ENCODE measurements around the gene P3H1.
A peak's percentile ranks its signal among the peaks of the same experiment; 100 is the strongest.
"Not testable (repeated sequence)": the region's sequence is repeated elsewhere in the genome, so short reads cannot be mapped to it uniquely, and the experiment has no call there.

The P3H1 gene

DNA sequence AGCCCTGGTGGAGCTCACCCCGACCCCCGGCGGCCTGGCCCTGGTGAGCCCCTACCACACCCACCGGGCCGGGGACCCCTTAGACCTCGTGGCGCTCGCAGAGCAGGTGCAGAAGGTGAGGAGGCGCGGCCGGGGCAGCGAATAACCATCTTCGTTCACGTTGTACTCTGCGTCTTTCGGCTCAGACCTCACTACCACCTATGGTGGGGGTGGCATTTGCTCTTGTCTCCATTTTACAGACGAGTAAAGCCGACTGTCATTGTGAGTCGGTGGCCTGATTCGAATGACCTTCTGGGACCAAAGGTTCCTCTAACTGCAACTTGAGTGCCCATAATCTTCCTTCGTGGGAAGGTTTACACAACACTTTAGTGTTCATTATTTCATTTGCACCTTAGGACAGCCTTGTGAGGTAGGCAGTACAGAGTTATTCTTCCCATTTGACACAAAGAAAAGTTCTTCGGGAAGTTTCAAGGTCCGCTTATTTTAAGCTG is 727 bp upstream of the P3H1 start:
- H3K9ac ChIP-seq (ENCODE audit: low read length) = peak overlapping the region; percentile 95
- H3K4me3 ChIP-seq (ENCODE audit: low read length) = peak overlapping the region; percentile 83
- H3K36me3 ChIP-seq (ENCODE audit: control insufficient read depth, insufficient read depth, low read length) = no peaks in the 10 kb centered on the region
- H3K27me3 ChIP-seq (ENCODE audit: control insufficient read depth, insufficient read depth, low read length) = no peaks in the 10 kb centered on the region
- H3K4me1 ChIP-seq (ENCODE audit: control insufficient read depth, insufficient read depth, low read length) = peaks cover 6% of the 10 kb centered on the region
- no peaks in the 10 kb centered on the region for H3K9me3 ChIP-seq (ENCODE audit: control insufficient read depth, low read length)

DNA sequence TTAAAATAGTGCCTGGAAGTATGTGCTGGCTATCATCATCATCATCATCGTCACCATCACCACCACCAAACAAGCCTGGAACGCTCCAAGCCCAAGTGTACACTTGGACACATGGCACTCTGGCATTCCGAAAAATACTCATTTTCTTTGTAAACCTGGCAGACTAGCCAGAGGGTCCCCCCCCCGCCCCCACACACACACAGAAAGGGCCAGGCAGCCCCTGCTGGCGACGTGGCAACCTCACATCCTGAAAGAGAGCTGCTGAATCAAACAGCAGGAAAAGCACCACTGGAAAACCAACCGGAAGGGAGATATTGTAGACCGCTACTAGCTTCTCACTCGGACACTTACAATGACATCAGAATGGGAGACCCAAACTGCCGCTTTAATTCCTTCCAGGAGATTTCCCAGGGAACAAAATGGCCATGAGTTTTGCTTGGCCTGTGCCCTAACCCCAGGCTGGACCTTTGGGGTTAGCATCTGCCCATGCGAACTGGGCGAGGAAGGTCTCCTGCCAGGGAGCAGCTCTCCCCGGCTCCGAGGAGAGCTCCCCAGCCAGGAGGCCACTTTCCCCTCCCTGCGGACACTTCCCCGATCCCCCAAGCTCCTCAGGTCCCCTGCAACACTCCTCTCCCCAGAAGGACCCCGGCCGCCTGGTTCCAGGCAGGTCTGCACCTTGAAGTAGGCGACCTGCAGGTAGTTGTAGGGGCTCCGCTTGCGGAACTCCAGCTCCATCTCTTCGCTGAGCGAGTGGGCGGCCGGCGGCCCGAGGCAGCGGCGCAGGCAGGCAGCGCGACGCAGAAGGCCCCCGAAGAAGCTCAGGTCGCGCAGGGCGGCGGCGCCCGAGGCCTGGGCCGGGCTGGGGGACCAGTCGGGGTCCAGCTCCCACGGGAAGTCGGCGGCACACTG is 742 bp downstream of the P3H1 start:
- peak overlapping the region; percentile 95 for H3K9ac ChIP-seq (ENCODE audit: low read length)
- H3K4me1 ChIP-seq (ENCODE audit: control insufficient read depth, insufficient read depth, low read length) = peaks cover 10% of the 10 kb centered on the region
- H3K9me3 ChIP-seq (ENCODE audit: control insufficient read depth, low read length) = no peaks in the 10 kb centered on the region
- peak overlapping the region; percentile 67 for H3K4me3 ChIP-seq (ENCODE audit: low read length)
- no peaks in the 10 kb centered on the region for H3K36me3 ChIP-seq (ENCODE audit: control insufficient read depth, insufficient read depth, low read length)
- no peaks in the 10 kb centered on the region for H3K27me3 ChIP-seq (ENCODE audit: control insufficient read depth, insufficient read depth, low read length)

DNA sequence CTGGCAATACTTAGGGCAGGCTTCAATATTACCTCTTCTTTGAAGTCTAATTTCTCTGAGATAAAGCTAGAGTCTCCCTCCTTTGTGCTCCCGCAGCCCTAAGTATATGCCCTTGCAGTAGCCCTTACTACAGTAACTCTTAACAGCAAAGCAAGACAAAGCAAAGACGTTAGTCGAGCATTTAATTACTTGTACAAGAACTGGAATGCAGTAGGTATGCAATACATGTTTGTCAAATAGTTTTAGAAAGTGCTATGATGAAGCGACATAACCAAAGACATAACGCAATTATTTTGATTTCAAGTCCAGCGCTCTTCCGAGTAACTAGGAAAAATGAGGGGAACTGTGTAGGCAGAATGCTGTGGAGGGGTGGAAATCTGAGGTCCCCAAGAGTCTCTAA is 1.6 kb downstream of the P3H1 start:
- Histone ChIP-seq H3K4me3 (ENCODE audit: low read length) (peak overlapping the region; percentile 67), H3K36me3 (ENCODE audit: control insufficient read depth, insufficient read depth, low read length) (no peaks in the 10 kb centered on the region), H3K9ac (ENCODE audit: low read length) (no peak overlapping the region), H3K4me1 (ENCODE audit: control insufficient read depth, insufficient read depth, low read length) (peaks cover 10% of the 10 kb centered on the region), H3K9me3 (ENCODE audit: control insufficient read depth, low read length) (no peaks in the 10 kb centered on the region), H3K27me3 (ENCODE audit: control insufficient read depth, insufficient read depth, low read length) (no peaks in the 10 kb centered on the region)

DNA sequence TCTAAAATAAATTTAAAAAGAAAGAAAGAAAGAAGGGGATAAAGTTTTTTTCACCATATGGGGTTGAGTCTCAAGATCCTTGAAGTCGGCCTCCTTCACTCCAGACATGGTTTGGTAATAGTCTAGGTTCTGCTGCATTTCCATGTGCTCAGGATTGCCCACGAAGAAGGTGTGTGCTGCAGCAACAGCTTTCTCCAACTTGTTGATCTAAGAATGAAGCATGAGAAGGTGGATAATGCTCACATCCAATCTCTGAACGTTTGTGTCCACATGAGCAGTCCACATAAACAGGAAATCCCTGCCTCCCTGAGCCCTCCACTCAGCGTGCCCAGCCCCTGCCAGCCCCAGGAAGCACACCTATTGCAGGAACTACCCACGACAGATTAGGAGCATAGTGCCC is 4.6 kb downstream of the P3H1 start:
- Histone ChIP-seq H3K9ac (ENCODE audit: low read length) (peak overlapping the region; percentile 28), H3K4me1 (ENCODE audit: control insufficient read depth, insufficient read depth, low read length) (peaks cover 6% of the 10 kb centered on the region), H3K9me3 (ENCODE audit: control insufficient read depth, low read length) (no peaks in the 10 kb centered on the region), H3K27me3 (ENCODE audit: control insufficient read depth, insufficient read depth, low read length) (no peaks in the 10 kb centered on the region), H3K4me3 (ENCODE audit: low read length) (no peak overlapping the region), H3K36me3 (ENCODE audit: control insufficient read depth, insufficient read depth, low read length) (no peaks in the 10 kb centered on the region)

DNA sequence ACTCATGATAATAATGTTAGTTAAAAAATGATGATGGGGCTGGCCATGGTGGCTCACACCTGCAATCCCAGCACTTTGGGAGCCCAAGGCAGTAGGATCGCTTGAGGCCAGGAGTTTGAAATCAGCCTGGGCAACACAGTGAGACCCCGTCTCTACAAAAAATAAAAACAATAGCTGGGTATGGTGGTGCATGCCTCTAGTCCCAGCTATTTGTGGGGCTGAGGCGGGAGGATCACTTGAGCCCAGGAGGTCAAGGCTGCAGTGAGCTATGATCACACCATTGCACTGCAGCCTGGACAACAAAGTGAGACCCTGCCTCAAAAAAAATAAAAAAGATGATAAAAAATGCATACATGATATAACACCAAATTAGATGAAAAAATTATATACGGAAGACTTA is 5.3 kb downstream of the P3H1 start:
- Histone ChIP-seq H3K27me3 (ENCODE audit: control insufficient read depth, insufficient read depth, low read length) (no peaks in the 10 kb centered on the region), H3K4me3 (ENCODE audit: low read length) (no peak overlapping the region), H3K36me3 (ENCODE audit: control insufficient read depth, insufficient read depth, low read length) (no peaks in the 10 kb centered on the region), H3K4me1 (ENCODE audit: control insufficient read depth, insufficient read depth, low read length) (peaks cover 6% of the 10 kb centered on the region), H3K9ac (ENCODE audit: low read length) (no peak overlapping the region), H3K9me3 (ENCODE audit: control insufficient read depth, low read length) (no peaks in the 10 kb centered on the region)

DNA sequence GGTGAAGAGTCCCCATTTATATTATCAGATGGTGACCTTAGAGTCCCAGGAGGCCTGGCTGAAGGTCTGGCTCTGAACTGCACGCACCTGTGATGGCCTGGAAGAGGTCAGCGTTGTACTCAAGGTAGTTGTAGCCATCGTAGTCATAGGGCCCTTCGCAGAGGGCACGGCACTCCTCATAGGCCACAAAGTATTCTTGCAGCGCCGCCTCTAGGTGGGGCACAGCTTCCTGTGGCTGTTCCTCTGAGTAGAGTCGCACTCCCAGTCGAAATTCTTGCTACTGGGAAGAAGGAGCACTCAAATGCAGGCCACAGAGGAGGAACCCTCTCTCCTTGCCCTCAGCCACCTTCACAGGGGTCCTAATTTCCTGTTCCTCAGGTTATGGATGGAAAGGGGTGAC is 7.7 kb downstream of the P3H1 start:
- H3K9ac ChIP-seq (ENCODE audit: low read length) = no peak overlapping the region
- no peaks in the 10 kb centered on the region for H3K36me3 ChIP-seq (ENCODE audit: control insufficient read depth, insufficient read depth, low read length)

DNA sequence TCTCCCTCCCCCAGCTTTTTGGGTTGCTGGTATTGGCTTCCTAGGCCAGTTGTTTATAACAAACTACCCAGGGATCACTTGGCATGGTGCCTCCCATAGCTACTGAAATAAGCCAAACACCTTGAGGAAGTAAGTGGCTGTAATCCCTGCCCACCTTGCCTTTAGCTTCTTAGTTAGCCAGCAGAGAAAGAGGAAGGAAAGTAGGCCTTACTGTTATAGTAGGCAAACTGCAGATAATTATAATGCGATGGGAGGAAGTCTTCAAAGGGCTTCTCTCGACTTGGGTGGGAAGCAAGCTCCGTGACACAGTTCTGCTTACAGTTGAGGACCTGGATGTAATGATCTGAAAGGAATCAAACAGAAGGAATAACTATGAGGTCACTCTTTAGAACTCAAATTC is 8.2 kb downstream of the P3H1 start:
- H3K27me3 ChIP-seq (ENCODE audit: control insufficient read depth, insufficient read depth, low read length) = no peaks in the 10 kb centered on the region
- H3K9me3 ChIP-seq (ENCODE audit: control insufficient read depth, low read length) = no peaks in the 10 kb centered on the region
- H3K36me3 ChIP-seq (ENCODE audit: control insufficient read depth, insufficient read depth, low read length) = no peaks in the 10 kb centered on the region
- no peak overlapping the region for H3K4me3 ChIP-seq (ENCODE audit: low read length)
- peaks cover 6% of the 10 kb centered on the region for H3K4me1 ChIP-seq (ENCODE audit: control insufficient read depth, insufficient read depth, low read length)
- H3K9ac ChIP-seq (ENCODE audit: low read length) = no peak overlapping the region

More for the DNA sequence above, 7.7 kb downstream of the P3H1 start:
- Histone ChIP-seq H3K27me3 (ENCODE audit: control insufficient read depth, insufficient read depth, low read length) (no peaks in the 10 kb centered on the region), H3K9me3 (ENCODE audit: control insufficient read depth, low read length) (no peaks in the 10 kb centered on the region), H3K4me1 (ENCODE audit: control insufficient read depth, insufficient read depth, low read length) (peaks cover 6% of the 10 kb centered on the region), H3K4me3 (ENCODE audit: low read length) (no peak overlapping the region)

DNA sequence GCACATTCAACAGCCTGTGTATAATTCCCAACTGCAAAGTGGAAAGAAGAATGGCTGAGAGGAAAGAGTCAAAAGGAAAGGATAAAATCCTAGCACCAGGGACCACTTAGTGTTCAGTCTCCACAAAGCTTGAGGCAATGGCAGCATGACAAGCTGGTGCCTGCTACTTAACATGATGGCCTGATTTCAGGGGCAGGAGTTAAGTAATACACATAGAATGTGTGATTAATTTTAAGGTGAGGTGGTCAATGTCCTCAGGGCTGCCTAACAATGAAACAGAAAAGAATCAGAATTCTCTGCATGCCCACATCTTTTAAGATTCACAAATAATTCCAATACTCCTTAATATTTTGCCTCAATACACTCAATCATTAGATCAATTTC is 8.9 kb downstream of the P3H1 start:
- no peak overlapping the region for H3K4me3 ChIP-seq (ENCODE audit: low read length)
- no peaks in the 10 kb centered on the region for H3K9me3 ChIP-seq (ENCODE audit: control insufficient read depth, low read length)
- peaks cover 12% of the 10 kb centered on the region for H3K4me1 ChIP-seq (ENCODE audit: control insufficient read depth, insufficient read depth, low read length)
- H3K27me3 ChIP-seq (ENCODE audit: control insufficient read depth, insufficient read depth, low read length) = no peaks in the 10 kb centered on the region
- no peak overlapping the region for H3K9ac ChIP-seq (ENCODE audit: low read length)
- no peaks in the 10 kb centered on the region for H3K36me3 ChIP-seq (ENCODE audit: control insufficient read depth, insufficient read depth, low read length)

DNA sequence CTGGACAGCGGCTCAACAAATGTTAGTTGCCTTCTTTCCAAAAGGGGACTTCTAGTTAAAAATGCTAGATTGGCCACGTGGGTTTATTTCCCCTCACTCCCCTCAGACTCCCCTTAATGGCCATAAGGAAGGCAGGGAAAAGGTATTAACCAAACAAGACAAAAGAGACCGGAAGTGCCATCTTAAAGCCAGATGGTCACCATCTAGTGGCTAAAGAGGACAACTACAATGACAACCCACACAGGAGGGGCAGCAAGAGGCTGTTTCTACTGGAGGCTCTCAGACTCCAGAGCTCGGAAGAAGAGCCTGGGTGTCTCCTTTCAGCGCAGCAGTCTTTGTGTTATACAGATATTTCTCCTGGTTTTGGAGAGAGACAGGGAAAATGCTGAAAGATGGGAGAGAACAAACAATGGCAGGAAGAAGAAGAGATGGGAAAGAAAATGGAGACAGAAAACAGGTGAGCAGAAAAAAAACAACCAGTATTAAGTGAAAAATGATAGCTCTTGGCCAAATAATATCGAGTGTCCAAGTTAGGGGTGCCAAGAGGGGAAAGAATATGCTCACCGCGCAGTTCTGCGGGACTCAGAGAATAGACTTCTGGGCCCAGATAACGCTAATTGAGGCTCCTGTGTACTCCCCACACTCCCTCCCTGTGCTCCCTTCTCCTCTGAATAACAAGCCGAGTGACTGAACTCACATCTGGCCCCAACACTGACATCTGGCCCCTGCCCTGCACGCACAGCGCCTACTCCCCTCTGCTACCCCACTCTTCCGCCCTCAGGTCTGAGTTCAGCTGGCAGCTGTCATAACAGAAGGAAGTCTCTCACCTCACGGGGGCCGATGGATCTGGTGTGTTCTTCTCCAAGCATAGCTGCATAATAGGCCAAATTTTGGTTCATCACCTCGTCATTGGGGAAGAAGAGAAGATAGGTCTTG is 9.6 kb downstream of the P3H1 start:
- Histone ChIP-seq H3K9me3 (ENCODE audit: control insufficient read depth, low read length) (no peaks in the 10 kb centered on the region), H3K4me3 (ENCODE audit: low read length) (no peak overlapping the region), H3K36me3 (ENCODE audit: control insufficient read depth, insufficient read depth, low read length) (no peaks in the 10 kb centered on the region), H3K4me1 (ENCODE audit: control insufficient read depth, insufficient read depth, low read length) (peaks cover 8% of the 10 kb centered on the region), H3K27me3 (ENCODE audit: control insufficient read depth, insufficient read depth, low read length) (no peaks in the 10 kb centered on the region), H3K9ac (ENCODE audit: low read length) (no peak overlapping the region)

DNA sequence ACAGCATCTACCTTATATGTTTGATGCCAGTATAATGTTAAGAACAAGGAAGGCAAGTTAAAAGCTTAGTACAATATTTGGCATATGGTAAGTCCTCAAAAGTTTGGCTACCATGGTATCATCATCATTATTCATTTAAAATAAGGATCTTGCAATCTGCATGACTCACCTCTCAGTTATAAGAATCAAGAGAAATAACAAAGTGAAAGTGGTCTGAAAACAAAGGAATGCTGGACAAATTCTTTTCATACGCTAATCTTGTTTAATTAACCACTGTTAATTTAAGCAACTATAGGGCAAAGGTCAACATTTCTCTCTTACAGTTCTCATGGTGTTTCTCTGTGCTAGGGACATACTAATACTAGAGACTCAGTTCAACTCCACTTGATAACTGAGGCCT is 13.8 kb downstream of the P3H1 start:
- no peaks in the 10 kb centered on the region for H3K27me3 ChIP-seq (ENCODE audit: control insufficient read depth, insufficient read depth, low read length)
- no peak overlapping the region for H3K4me3 ChIP-seq (ENCODE audit: low read length)
- no peaks in the 10 kb centered on the region for H3K36me3 ChIP-seq (ENCODE audit: control insufficient read depth, insufficient read depth, low read length)
- peaks cover 7% of the 10 kb centered on the region for H3K4me1 ChIP-seq (ENCODE audit: control insufficient read depth, insufficient read depth, low read length)
- H3K9ac ChIP-seq (ENCODE audit: low read length) = no peak overlapping the region
- H3K9me3 ChIP-seq (ENCODE audit: control insufficient read depth, low read length) = no peaks in the 10 kb centered on the region

DNA sequence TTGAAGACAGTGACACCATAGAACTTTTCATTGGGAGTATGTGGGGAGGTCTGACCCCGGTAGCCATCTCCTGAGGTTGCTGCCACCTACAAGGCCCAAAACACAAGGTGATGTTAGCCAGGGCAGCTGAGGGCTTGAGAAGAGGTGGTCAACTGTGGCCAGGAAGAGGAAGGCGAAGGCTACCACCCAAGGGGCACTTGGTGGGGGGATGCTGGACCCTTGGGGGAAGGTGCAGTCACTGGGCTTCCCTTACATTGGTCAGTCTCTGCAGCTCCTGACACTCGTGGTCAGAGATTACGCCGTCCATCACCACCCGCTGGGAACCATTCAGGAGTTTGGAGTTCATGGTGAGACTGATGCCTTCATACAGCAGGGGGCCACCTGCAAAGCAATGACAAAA is 14.5 kb downstream of the P3H1 start:
- Histone ChIP-seq H3K27me3 (ENCODE audit: control insufficient read depth, insufficient read depth, low read length) (no peaks in the 10 kb centered on the region), H3K9ac (ENCODE audit: low read length) (no peak overlapping the region), H3K4me1 (ENCODE audit: control insufficient read depth, insufficient read depth, low read length) (peaks cover 7% of the 10 kb centered on the region), H3K4me3 (ENCODE audit: low read length) (no peak overlapping the region), H3K9me3 (ENCODE audit: control insufficient read depth, low read length) (no peaks in the 10 kb centered on the region), H3K36me3 (ENCODE audit: control insufficient read depth, insufficient read depth, low read length) (no peaks in the 10 kb centered on the region)

DNA sequence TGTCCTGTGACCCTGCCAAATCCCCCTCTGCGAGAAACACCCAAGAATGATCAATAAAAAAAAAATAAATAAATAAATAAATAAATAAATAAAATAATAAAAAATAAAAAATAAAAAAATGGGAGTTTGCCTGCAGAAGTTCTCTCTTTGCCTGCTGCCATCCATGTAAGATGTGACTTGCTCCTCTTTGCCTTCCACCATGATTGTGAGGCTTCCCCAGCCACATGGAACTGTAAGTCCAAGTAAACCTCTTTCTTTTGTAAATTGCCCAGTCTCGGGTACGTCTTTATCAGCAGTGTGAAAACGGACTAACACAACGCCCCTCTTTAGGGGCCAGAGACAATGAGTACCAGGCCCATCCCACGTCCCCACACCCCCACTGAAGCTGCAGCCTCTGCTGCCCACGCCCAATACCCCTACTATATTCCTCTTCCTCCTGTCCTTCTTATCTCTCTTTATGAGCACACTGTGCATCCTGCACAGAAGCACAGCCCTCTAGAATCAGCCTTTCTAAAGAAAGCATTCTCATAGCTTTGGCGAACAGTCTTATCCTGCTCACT is 15.2 kb downstream of the P3H1 start:
- not testable (repeated sequence) for H3K9me3 ChIP-seq (ENCODE audit: control insufficient read depth, low read length); H3K36me3 ChIP-seq (ENCODE audit: control insufficient read depth, insufficient read depth, low read length); H3K4me1 ChIP-seq (ENCODE audit: control insufficient read depth, insufficient read depth, low read length); H3K27me3 ChIP-seq (ENCODE audit: control insufficient read depth, insufficient read depth, low read length); H3K9ac ChIP-seq (ENCODE audit: low read length); H3K4me3 ChIP-seq (ENCODE audit: low read length)

Data from mucosa of stomach (tissue), 1 donor.